SH-SY5Y (cell line): Measurements from ENCODE around the gene XPOT.

Experiments used
- GATA2 ChIP-seq: IDR thresholded peaks from 2 replicates; pipeline ENCODE4 v1.6.1; 2011; ENCODE audit warnings: mild to moderate bottlenecking, low read depth, low read length
- GATA3 ChIP-seq: IDR thresholded peaks from 2 replicates; pipeline ENCODE4 v1.6.1; 2011; ENCODE audit warnings: low read depth, mild to moderate bottlenecking, low read length, moderate library complexity

XPOT gene

GRCh38 chr12:64450057-64450640, 46.0 kb downstream of the XPOT start:
- TF ChIP-seq GATA3 (no peak), GATA2 (no peak)

GRCh38 chr12:64450711-64451486, 46.7 kb downstream of the XPOT start:
- TF ChIP-seq GATA2 (no peak), GATA3 (no peak)

GRCh38 chr12:64451687-64452558, 47.7 kb downstream of the XPOT start, which contains the start of gene TBK1:
Gene TBK1, plus strand, starts transcription at chr12:64452120. Its CDS starts 3,751 bp downstream, at chr12:64455871.
- TF ChIP-seq GATA2, result no peak
- no peak for TF ChIP-seq GATA3

- TF ChIP-seq GATA3 (no peak), GATA2 (no peak)
Observed at GRCh38 chr12:64452559-64453329, 48.6 kb downstream of the XPOT start.

- TF ChIP-seq GATA2 (no peak), GATA3 (no peak)
Observed at GRCh38 chr12:64455506-64455905, 51.3 kb downstream of the XPOT start.

GRCh38 chr12:64456119-64456518, 51.9 kb downstream of the XPOT start:
- TF ChIP-seq GATA3, result no peak
- no peak for TF ChIP-seq GATA2

- no peak for TF ChIP-seq GATA3
- TF ChIP-seq GATA2, result no peak
Observed at GRCh38 chr12:64457032-64457431, 52.8 kb downstream of the XPOT start.

GRCh38 chr12:64457466-64457865, 53.3 kb downstream of the XPOT start:
- TF ChIP-seq GATA3 (no peak), GATA2 (no peak)

GRCh38 chr12:64457923-64458322, 53.7 kb downstream of the XPOT start:
- TF ChIP-seq GATA2 (no peak), GATA3 (no peak)

GRCh38 chr12:64459394-64459891, 55.3 kb downstream of the XPOT start:
- TF ChIP-seq GATA2 (no peak), GATA3 (no peak)

- TF ChIP-seq GATA2 (no peak), GATA3 (no peak)
Observed at GRCh38 chr12:64461634-64462414, 57.6 kb downstream of the XPOT start.

- TF ChIP-seq GATA3, result no peak
- TF ChIP-seq GATA2, result no peak
Observed at GRCh38 chr12:64466178-64466577, 62.0 kb downstream of the XPOT start.

GRCh38 chr12:64468966-64469365, 64.8 kb downstream of the XPOT start:
- TF ChIP-seq GATA2 (no peak), GATA3 (no peak)
